GM10266 (cell line): ENCODE measurements around the gene HSFX4.
A peak's percentile ranks its signal among the peaks of the same experiment; 100 is the strongest.
"Not testable (repeated sequence)": the region's sequence is repeated elsewhere in the genome, so short reads cannot be mapped to it uniquely, and the experiment has no call there.

ENCODE experiments used
- DNase-seq: peaks from one replicate; pipeline ENCODE4 v3.0.0; 2012; ENCODE audit errors: extremely low spot score
- TF ChIP-seq, protein P1 (sequence below): IDR thresholded peaks from 2 replicates; pipeline ENCODE4 v1.5.1; 2012; ENCODE audit warnings: mild to moderate bottlenecking, low read depth; ENCODE audit not compliant: control insufficient read depth, insufficient read depth; ENCODE audit errors: missing control alignments

Gene HSFX4

DNA sequence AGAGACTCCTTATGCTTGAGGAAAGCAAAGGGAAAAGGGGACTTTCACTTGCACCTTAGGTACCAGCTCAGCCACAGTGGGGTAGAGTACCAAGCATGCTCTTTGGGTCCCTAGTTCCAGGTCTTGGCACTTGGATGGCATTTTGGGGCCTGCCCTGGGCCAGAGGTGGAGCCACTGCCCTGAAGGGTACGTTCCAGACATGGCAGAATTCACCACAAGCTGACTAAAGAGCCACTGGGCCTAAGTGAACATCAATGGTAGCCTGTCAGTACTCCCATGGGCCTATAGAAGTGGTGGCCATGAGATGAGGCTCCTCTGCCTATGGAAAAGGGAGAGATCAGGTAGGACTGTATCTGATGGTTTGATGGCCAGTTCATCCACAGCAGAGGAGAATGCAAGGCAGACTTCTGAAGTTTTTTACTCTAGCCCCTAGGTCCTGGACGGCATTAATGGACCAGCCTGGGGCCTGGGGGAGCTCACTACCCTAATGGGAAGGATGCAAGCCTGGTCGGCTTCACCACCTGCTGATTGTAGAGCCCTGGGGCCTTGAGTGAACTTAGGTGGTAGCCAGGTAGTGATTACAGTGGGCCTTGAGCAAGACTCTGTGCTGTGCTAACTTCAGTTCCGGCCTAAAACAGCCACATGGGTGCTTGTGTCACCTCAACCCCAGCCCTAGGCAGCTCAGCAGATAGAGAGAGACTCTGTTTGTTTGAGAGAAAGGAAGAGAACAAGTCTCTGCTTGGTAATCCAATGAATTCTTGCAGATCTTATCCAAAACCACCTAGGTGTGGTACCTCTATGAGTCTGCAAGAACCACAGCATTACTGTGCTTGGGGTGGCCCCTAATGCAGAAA, 19.8 kb upstream of the HSFX4 start:
- TF ChIP-seq, protein P1, sequence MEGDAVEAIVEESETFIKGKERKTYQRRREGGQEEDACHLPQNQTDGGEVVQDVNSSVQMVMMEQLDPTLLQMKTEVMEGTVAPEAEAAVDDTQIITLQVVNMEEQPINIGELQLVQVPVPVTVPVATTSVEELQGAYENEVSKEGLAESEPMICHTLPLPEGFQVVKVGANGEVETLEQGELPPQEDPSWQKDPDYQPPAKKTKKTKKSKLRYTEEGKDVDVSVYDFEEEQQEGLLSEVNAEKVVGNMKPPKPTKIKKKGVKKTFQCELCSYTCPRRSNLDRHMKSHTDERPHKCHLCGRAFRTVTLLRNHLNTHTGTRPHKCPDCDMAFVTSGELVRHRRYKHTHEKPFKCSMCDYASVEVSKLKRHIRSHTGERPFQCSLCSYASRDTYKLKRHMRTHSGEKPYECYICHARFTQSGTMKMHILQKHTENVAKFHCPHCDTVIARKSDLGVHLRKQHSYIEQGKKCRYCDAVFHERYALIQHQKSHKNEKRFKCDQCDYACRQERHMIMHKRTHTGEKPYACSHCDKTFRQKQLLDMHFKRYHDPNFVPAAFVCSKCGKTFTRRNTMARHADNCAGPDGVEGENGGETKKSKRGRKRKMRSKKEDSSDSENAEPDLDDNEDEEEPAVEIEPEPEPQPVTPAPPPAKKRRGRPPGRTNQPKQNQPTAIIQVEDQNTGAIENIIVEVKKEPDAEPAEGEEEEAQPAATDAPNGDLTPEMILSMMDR = no peak
- DNase-seq = no peak

DNA sequence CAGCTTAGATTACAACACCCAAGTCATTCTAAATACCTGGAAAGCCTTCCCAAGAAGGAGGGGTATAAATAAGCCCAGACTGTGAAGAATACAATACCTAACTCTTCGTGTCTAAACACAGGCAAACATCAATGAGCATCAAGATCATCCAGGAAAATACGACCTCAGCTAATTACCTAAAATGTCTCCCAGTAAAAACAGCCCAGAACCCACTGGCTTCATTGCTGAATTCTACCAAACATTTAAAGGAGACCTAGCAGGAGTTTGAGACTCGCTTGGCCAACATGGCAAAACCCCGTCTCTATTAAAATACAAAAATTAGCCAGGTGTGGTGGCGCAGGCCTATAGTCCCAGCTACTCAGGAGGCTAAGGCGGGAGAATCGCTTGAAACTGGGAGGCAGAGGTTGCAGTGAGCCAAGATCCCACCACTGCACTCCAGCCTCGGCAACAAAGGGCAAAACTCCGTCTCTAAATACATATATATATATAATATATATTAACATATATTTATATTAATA, 19.1 kb upstream of the HSFX4 start:
- TF ChIP-seq, protein P1 = no peak
- no peak for DNase-seq

DNA sequence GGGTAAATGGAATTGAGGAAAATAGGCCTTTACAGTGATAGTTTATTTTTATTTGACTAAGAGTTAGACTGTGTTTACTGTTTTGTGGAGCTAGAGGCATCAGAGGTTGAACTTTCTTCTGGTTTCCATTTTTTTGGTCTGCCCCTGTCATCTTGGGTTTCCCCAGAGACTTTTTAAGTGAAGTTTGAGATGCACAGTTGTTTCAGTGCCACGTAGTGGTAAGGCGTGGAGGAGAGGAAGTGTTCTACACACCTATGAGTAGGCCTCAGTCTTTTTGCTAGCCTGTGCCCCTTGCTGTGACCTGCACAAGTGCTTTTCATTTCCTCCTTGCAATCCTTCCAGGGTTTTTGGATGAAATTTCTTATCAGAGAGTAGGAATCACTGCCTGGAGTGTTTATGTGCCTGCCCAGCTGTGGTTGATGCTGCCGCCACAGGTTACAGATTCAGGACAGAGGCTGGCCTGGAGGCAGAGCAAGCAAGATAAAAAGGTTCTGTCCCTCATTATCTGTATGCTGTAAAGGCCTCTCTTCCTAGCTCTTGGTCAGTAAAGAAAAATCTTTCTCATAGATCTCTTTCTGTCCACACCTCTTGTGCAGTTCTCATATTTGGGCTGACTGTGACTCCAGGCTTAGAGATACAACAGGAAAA, 12.5 kb upstream of the HSFX4 start:
- DNase-seq = peak; percentile 14
- TF ChIP-seq, protein P1 = peak; percentile 25

DNA sequence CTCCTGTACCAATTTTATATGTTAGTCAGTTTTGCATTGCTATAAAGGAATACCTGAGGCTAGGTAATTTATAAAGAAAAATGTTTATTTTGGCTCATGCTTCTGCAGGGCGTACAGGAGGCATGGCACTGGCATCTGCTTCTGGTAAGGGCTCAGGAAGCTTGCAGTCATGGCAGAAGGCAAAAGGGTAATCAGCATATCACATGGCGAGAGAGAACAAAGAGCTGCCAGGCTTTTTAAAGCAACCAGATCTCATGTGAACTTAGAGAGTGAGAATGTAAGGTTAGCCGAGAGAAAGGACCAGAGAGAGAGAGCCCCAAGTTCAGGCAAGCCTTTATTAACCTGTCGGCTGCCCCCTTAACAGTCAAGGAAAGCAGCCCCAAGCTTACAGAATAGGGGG, 5.5 kb upstream of the HSFX4 start:
- DNase-seq = not testable (repeated sequence)

DNA sequence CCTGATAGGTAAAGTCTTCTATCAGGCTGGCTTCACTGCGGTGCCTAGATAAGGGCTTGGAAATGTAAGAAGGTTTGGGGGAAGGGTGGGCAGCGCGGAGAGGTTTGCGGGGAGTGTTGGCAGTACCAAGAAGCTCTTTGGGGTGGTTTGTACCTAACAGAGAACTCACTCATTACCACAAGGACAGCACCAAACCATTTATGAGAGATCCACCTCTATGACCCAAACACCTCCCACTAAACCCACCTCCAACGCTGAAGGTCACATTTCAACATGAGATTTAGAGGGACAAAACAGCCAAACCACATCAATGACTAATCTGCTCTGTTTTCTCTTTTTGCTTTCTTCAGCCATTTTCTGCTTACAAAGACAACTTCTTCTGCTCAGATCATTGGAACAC, 4.9 kb upstream of the HSFX4 start:
- not testable (repeated sequence) for DNase-seq

DNA sequence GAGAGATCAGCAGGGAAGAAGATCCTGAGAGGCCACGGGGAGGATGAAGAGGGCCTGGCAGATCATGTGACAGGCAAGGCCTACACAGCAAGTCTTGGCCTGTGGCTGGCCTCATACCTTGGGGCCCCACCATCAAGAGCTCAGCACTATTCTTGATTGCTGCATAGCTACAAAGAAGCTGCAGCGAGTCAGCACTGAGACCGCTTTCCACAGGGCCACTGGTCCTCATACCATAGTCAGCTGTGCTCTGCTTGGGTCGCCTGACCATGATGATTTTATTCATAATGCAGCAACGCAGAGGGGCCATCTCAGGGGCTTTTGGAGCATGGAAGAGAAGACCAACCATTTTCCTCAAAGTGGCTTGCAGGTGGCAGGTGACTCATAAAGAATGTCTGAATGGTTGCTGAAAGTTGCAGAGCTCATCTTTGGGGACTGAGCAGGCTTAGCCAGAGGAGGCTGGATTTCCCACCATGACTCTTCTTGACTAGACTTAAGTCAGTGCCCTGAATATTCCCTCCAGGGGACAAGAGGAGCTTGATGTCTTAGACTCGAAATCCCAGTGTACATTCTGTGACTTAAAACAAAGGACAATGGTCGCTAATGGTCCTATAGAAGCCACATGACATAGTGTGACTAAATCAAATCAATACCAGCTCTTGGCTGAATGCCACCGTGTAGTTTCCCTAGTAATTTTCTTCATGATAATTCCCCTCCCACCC, 2.0 kb upstream of the HSFX4 start:
- not testable (repeated sequence) for DNase-seq

DNA sequence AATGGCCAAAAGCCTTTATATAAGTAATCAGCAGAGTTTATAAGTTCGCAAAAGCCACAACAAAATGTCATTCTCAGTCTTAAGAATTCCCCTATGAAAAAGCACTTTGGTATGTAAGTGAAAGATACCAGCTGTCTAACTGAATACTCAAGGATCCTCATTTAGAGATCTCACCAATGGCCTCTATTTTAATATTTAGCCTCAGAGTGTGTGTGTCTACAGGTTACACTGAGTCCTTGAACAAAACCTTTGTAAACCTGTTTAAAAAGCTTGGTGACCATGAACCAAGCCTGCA, 1.5 kb upstream of the HSFX4 start:
- not testable (repeated sequence) for DNase-seq

DNA sequence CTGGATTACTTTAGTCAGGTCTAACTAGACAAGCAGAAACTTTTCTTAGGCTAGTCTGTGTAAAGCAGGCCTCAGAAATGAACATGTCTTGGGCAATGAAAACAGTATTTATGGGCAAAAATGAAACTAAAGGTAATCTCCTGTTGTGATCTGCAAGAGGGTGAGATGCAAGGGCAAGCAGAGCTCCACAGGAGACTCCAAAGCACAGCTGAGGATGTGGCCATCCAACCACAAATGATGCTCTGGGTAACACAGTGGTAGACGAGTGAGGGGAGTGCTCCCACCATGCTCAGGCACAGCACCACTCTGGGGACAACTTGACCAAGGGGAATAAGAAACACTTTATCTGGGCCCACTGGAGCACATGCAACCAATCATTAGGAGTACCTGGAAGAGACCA, 738 bp upstream of the HSFX4 start:
- not testable (repeated sequence) for DNase-seq

DNA sequence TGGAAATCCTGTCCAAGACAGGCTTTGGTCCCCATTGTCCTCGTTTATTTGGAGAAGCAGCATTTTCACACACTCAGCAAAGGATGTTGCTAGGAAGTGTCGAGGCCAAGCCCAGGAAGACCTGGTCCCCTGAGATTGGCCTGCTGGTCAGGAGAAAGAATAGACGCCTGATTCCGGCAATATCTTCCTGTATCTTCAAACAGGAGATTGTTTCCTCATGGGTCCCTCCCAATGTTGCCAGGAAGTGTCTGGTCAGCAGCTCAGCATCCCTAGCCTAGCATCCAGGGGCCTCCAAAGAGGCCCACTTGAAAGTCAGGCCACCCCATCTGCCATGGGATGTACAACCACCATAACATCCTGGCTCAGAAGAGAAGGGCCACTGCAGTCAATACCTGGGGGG, 2.0 kb downstream of the HSFX4 start:
- not testable (repeated sequence) for DNase-seq

DNA sequence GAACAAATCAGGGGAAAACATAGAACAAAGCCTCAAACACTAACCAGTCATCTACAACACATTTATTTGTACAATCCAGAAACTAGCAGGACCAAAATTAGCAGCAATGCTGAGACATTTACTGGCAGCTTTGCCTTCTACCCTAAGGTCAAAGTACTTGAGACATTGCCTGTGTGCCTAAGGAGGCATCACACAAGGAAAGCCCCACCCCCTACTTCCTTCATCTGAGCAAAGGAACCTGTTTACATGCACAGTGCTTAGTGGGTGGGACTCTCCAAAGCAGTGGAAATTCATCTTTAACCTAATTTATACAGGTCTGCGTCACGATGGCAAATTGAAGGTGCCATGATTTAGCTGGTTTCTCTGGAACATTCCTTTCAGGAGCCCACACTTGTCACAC, 2.8 kb downstream of the HSFX4 start:
- not testable (repeated sequence) for DNase-seq

DNA sequence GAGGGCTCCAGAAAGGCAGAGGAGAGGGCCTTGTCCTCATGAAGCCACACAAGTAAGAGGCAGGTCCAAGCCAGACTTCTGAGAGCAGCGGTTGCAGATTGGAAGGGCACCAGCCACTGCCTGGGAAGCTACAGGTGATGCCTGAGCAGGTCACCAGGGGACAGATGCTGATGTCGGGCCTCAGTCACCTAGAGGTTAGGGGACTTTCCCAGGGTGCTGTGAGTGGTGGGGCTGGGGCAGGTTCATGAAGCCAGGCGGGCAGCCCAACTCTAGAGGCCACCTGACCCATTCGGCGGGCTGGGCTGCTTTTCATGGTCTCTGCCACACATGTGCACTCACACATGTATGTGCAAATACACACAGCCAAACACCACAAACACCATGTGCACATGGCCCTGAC, 3.6 kb downstream of the HSFX4 start:
- not testable (repeated sequence) for DNase-seq

DNA sequence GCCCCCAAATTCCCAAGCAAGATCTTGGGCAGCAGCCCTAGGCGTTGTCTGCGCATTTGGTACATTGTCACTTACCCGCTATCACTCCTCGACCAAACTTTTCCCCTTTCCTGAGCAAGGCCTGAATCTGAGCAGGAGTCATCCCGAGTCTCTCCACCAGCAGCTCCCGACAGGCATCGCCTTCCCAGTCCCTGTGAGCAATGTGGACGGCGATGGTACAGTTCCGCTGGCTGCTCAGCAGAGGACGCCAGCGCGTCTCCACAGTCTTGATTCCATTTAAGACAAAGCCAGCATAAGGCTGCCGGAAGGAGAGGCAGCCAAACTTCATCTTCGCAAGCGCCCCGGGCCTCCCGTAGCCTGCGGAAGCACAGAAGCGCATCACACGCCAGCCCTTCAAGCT, 4.2 kb downstream of the HSFX4 start:
- DNase-seq = not testable (repeated sequence)

DNA sequence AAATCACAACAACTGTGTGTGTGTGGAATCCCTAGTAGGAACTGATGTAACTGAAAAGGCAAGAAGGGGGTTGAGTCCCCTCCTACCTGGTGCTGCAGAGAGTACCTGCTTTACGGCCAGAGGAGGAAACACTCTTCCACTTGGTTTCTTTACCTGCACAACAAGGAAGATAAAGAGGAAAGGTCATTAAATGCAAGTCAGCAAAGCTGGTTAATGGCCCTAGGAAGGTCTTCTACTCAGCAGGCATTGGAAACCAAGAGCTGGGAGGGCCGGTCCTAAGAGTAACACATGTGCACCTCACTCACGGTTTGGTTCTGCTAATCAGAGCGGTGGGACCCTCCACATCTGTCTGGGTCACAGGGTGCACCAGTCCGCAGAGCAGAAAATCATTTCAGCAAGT, 8.0 kb downstream of the HSFX4 start:
- DNase-seq = not testable (repeated sequence)
